ENCODE data around the gene APH1B.

APH1B gene

GRCh38 chr15:63335543-63336240, 58.3 kb downstream of the APH1B start:
- TF ChIP-seq CTCF (IDR thresholded peaks at IDR 0.05), result no peak

- TF ChIP-seq CTCF (IDR thresholded peaks at IDR 0.05), result no peak
These were observed 59.6 kb downstream of the APH1B start for GRCh38 chr15:63337046-63337445.

GRCh38 chr15:63338170-63338569, 60.8 kb downstream of the APH1B start:
- no peak for TF ChIP-seq CTCF (IDR thresholded peaks at IDR 0.05)

- no peak for TF ChIP-seq CTCF (IDR thresholded peaks at IDR 0.05)
These were observed 61.8 kb downstream of the APH1B start for GRCh38 chr15:63339006-63339766.

GRCh38 chr15:63339836-63340235, 62.4 kb downstream of the APH1B start:
- no peak for TF ChIP-seq CTCF (IDR thresholded peaks at IDR 0.05)

- no peak for TF ChIP-seq CTCF (IDR thresholded peaks at IDR 0.05)
These were observed 62.9 kb downstream of the APH1B start for GRCh38 chr15:63340353-63340752.

- TF ChIP-seq CTCF (IDR thresholded peaks at IDR 0.05), result no peak
These were observed 63.5 kb downstream of the APH1B start for GRCh38 chr15:63340878-63341277.
